Measurements from ENCODE around the gene PPFIBP2. TPM values are rescaled to one million over a fixed set of nuclear protein-coding genes. Genes with fewer than 3 reads are reported as not detected.

Gene PPFIBP2
- total and polyA plus RNA-seq, 2 donors (not counting 1 experiment from before 2014, with no cell fraction given) = 22.3 to 175 TPM

- H3K36me3 ChIP-seq (replicated peaks in 1 of 2; ENCODE audit: control extremely low read depth in 1 of 2, control insufficient read depth in 1 of 2, extremely low read depth in 1 of 2, insufficient read depth in 2 of 2, low read length in 1 of 2) = no peaks in the 10 kb centered on the region
- Mint-ChIP-seq H3K27ac (no peak overlapping the region), H3K27me3 (no peaks in the 10 kb centered on the region), H3K4me1 (peaks cover 44% of the 10 kb centered on the region), H3K4me3 (peak overlapping the region; percentile 6), H3K9me3 (ENCODE audit: insufficient read depth) (no peaks in the 10 kb centered on the region)
- peaks cover 2% of the 10 kb centered on the region for H3K79me2 ChIP-seq (ENCODE audit: control insufficient read depth, insufficient read depth, low read length)
- H3K4me1 ChIP-seq (ENCODE audit: control insufficient read depth in 2 of 2, insufficient read depth in 2 of 2, low read length in 2 of 2) = peaks cover 19 to 31% of the 10 kb centered on the region in 2 donors
- no peaks in the 10 kb centered on the region for H3K27me3 ChIP-seq (replicated peaks in 1 of 4; ENCODE audit: control extremely low read depth in 1 of 4, control insufficient read depth in 3 of 4, insufficient read depth in 4 of 4, low read length in 3 of 4)
- no peak overlapping the region for H3K9ac ChIP-seq (ENCODE audit: low read length)
- ATAC-seq (ENCODE audit: low read depth) (no peak), DNase-seq (no peak)
- no peak overlapping the region for H3K27ac ChIP-seq (ENCODE audit: low read length in 2 of 2)
- H4K20me1 ChIP-seq (ENCODE audit: control insufficient read depth, insufficient read depth, low read length, poor library complexity, severe bottlenecking) = peaks cover 16% of the 10 kb centered on the region
- H3K4me3 ChIP-seq (ENCODE audit: control extremely low read depth in 1 of 5, extremely low read depth in 1 of 5, insufficient read depth in 1 of 5, low read depth in 2 of 5, low read length in 4 of 5) = no peak overlapping the region
- H3K4me2 ChIP-seq (replicated peaks; ENCODE audit: low read depth, low read length, poor library complexity, severe bottlenecking) = peak overlapping the region; percentile 9
- POLR2A ChIA-PET = interaction anchor here (1.5 kb wide), 1 partner anchor 57 kb away, joined by 4 read pairs; no protein-coding TSS in a partner anchor
- H2AFZ ChIP-seq (ENCODE audit: insufficient read depth, low read depth, low read length, poor library complexity, severe bottlenecking) = no peak overlapping the region
- 47% methylated on average over 16 of the region's 16 CpGs for WGBS (ENCODE audit: insufficient coverage)
- intact Hi-C loops (cut with micrococcal nuclease) = no loop called here
- no peak for TF ChIP-seq EZH2 (IDR thresholded peaks at IDR 0.05; ENCODE audit: borderline replicate concordance, insufficient read depth, low read depth, low read length, poor library complexity, severe bottlenecking)
- TF ChIP-seq, protein P1, sequence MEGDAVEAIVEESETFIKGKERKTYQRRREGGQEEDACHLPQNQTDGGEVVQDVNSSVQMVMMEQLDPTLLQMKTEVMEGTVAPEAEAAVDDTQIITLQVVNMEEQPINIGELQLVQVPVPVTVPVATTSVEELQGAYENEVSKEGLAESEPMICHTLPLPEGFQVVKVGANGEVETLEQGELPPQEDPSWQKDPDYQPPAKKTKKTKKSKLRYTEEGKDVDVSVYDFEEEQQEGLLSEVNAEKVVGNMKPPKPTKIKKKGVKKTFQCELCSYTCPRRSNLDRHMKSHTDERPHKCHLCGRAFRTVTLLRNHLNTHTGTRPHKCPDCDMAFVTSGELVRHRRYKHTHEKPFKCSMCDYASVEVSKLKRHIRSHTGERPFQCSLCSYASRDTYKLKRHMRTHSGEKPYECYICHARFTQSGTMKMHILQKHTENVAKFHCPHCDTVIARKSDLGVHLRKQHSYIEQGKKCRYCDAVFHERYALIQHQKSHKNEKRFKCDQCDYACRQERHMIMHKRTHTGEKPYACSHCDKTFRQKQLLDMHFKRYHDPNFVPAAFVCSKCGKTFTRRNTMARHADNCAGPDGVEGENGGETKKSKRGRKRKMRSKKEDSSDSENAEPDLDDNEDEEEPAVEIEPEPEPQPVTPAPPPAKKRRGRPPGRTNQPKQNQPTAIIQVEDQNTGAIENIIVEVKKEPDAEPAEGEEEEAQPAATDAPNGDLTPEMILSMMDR (IDR thresholded peaks at IDR 0.05) = no peak
- CTCF ChIA-PET = interaction anchor here (0.6 kb wide), 1 partner anchor 1235 kb away, joined by 3 read pairs; no protein-coding TSS in a partner anchor
- no peaks in the 10 kb centered on the region for H3K9me3 ChIP-seq (ENCODE audit: control extremely low read depth in 1 of 3, control insufficient read depth in 2 of 3, insufficient read depth in 1 of 3, low read length in 2 of 3)
Measured at GRCh38 chr11:7577291-7578190, 63.7 kb downstream of the PPFIBP2 start.

Data from B cell (primary cell).